Adrenal gland (tissue), 5 donors: Measurements from ENCODE around the gene FARP1.

ENCODE experiments used
- CTCF ChIP-seq, 6 experiments: fragments of 450-650 bp in 4 of 6; fragments of 200-600 bp in 2 of 6; sonication (generic) in 1 of 6; IDR thresholded peaks; 1 replicate in 5 of 6; 2 replicates in 1 of 6; pipeline versions ENCODE4 v1.5.1 to v1.8.0; 2016 to 2021; ENCODE audit warnings: antibody characterized with exemption in 6 of 6, mild to moderate bottlenecking in 2 of 6, moderate library complexity in 1 of 6
- POLR2A ChIP-seq, 2 donors: fragments of 450-650 bp; IDR thresholded peaks; one replicate each; pipeline ENCODE4 v1.6.1; 2017; ENCODE audit warnings: antibody characterized with exemption in 2 of 2, mild to moderate bottlenecking in 2 of 2, moderate library complexity in 1 of 2
- donor health status: DM: no; HTN: no; CAD: no.

- TF ChIP-seq CTCF (IDR thresholded peaks at IDR 0.05): no peak
- TF ChIP-seq POLR2A (IDR thresholded peaks at IDR 0.05): no peak
These were observed 301.0 kb downstream of the FARP1 start for GRCh38 chr13:98443800-98444325.
